Measurements from ENCODE around the gene CCT7. TPM values are rescaled to one million over a fixed set of nuclear protein-coding genes. Genes with fewer than 3 reads are reported as not detected.

Gene CCT7
- polyA plus RNA-seq, 1 experiment = 331 TPM

- no peak overlapping the region for H3K27ac ChIP-seq (ENCODE audit: low read depth, low read length)
- no peak for DNase-seq (ENCODE audit: low read depth, low spot score)
Observed at GRCh38 chr2:73232403-73233153, 1.5 kb upstream of the CCT7 start.

DNA sequence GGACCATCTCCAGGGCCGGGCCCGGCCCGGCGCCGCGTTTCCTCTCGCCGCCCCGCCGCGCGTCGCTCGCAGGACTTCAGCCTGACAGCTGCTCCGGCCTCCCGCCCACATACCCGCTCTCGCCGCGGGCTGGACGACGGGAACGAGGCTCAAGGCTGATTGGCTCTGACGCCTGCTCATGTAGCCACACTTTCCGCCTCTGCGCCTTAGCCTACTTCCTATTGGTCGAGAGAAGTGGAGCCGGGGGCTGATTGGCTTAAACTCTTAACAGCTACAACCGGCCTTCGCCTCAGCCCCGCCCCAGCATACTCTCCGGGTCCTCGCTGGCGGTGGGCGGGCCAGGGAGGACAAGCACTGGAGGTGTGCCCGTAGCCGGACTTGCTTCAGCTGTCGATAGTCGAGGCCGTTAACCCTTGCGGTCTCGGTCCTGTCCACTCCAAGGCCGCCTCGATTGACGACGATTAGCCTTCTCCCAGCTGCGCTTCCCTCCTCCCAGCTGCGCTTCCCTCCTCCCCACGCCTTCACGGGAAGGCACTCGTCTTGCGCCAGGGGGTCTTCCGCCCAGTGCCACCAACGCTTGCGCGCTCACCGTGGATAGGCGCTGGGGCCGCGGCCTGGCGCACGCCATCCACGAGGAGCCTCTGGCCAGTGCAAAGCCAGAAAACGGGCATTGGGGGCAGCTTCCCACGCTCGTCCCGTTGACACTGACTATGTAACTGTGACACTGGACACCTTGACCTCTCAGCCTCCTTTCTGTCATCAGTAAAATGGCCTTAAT is 765 bp upstream of the CCT7 start, which contains the start of gene PRADC1:
Gene PRADC1 (minus strand): TSS at position 86 of the 778 bp plus-strand sequence. CDS start 79 bp downstream, at position 7.
- H3K27me3 ChIP-seq (ENCODE audit: control insufficient read depth, insufficient read depth, low read length) = no peaks in the 10 kb centered on the region
- H3K4me3 ChIP-seq (ENCODE audit: low read depth, low read length) = peak within 1 kb of the TSS; percentile 94
- H3K27ac ChIP-seq (ENCODE audit: low read depth, low read length) = peak within 1 kb of the TSS; percentile 79
- CTCF ChIA-PET = interaction anchor here (1.1 to 1.6 kb wide), 3 partner anchors 20 to 148 kb away, joined by 3 to 11 read pairs (median 5); no protein-coding TSS in a partner anchor
- no peaks in the 10 kb centered on the region for H3K9me3 ChIP-seq (ENCODE audit: control insufficient read depth, insufficient read depth, low read length)
- DNase-seq (ENCODE audit: low read depth, low spot score) = peak; percentile 99
- POLR2A ChIA-PET = interaction anchor here (0.5 to 2.8 kb wide), 19 partner anchors 9 to 559 kb away, joined by 3 to 14 read pairs (median 4); partner anchors contain the start of genes ALMS1, SFXN5 and TPRKB
- TF ChIP-seq, protein P1, sequence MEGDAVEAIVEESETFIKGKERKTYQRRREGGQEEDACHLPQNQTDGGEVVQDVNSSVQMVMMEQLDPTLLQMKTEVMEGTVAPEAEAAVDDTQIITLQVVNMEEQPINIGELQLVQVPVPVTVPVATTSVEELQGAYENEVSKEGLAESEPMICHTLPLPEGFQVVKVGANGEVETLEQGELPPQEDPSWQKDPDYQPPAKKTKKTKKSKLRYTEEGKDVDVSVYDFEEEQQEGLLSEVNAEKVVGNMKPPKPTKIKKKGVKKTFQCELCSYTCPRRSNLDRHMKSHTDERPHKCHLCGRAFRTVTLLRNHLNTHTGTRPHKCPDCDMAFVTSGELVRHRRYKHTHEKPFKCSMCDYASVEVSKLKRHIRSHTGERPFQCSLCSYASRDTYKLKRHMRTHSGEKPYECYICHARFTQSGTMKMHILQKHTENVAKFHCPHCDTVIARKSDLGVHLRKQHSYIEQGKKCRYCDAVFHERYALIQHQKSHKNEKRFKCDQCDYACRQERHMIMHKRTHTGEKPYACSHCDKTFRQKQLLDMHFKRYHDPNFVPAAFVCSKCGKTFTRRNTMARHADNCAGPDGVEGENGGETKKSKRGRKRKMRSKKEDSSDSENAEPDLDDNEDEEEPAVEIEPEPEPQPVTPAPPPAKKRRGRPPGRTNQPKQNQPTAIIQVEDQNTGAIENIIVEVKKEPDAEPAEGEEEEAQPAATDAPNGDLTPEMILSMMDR (IDR thresholded peaks at IDR 0.05; ENCODE audit: low read depth, low read length) = no peak

More at GRCh38 chr2:73232403-73233153, 1.5 kb upstream of the CCT7 start:
- Histone ChIP-seq H3K4me3 (ENCODE audit: low read depth, low read length) (peak overlapping the region; percentile 77), H3K27me3 (ENCODE audit: control insufficient read depth, insufficient read depth, low read length) (no peaks in the 10 kb centered on the region), H3K9me3 (ENCODE audit: control insufficient read depth, insufficient read depth, low read length) (no peaks in the 10 kb centered on the region)
- ChIA-PET POLR2A (interaction anchor here (0.8 to 2.8 kb wide), 8 partner anchors 11 to 505 kb away, joined by 3 to 14 read pairs (median 5); partner anchors contain the start of genes ALMS1 and TPRKB), CTCF (interaction anchor here (1.1 to 1.6 kb wide), 3 partner anchors 20 to 147 kb away, joined by 3 to 11 read pairs (median 5); no protein-coding TSS in a partner anchor)
- TF ChIP-seq, protein P1 (IDR thresholded peaks at IDR 0.05; ENCODE audit: low read depth, low read length) = no peak

GRCh38 chr2:73235315-73236028 is 1.4 kb downstream of the CCT7 start:
- DNase-seq (ENCODE audit: low read depth, low spot score) = no peak
- Histone ChIP-seq H3K27me3 (ENCODE audit: control insufficient read depth, insufficient read depth, low read length) (no peaks in the 10 kb centered on the region), H3K4me3 (ENCODE audit: low read depth, low read length) (peak overlapping the region; percentile 94), H3K27ac (ENCODE audit: low read depth, low read length) (no peak overlapping the region), H3K9me3 (ENCODE audit: control insufficient read depth, insufficient read depth, low read length) (no peaks in the 10 kb centered on the region)
- TF ChIP-seq, protein P1 (IDR thresholded peaks at IDR 0.05; ENCODE audit: low read depth, low read length) = no peak
- CTCF ChIA-PET = interaction anchor here (0.6 kb wide), 1 partner anchor 13 kb away, joined by 3 read pairs; no protein-coding TSS in a partner anchor
- POLR2A ChIA-PET = interaction anchor here (0.6 to 1.7 kb wide), 4 partner anchors 14 to 339 kb away, joined by 3 to 6 read pairs (median 3); no protein-coding TSS in a partner anchor

GRCh38 chr2:73237168-73237567 is 3.1 kb downstream of the CCT7 start:
- TF ChIP-seq, protein P1 (IDR thresholded peaks at IDR 0.05; ENCODE audit: low read depth, low read length) = no peak
- Histone ChIP-seq H3K4me3 (ENCODE audit: low read depth, low read length) (no peak overlapping the region), H3K9me3 (ENCODE audit: control insufficient read depth, insufficient read depth, low read length) (no peaks in the 10 kb centered on the region), H3K27me3 (ENCODE audit: control insufficient read depth, insufficient read depth, low read length) (no peaks in the 10 kb centered on the region), H3K27ac (ENCODE audit: low read depth, low read length) (no peak overlapping the region)
- DNase-seq (ENCODE audit: low read depth, low spot score) = no peak
- ChIA-PET POLR2A (interaction anchor here (0.6 kb wide), 1 partner anchor 982 kb away, joined by 4 read pairs; no protein-coding TSS in a partner anchor), CTCF (no interaction called here)
